ENCODE measurements around the gene STXBP6.

- TF ChIP-seq PPARA (CRISPR knock-in tag; IDR thresholded peaks at IDR 0.05; ENCODE audit: borderline replicate concordance) = no peak
- no peak for TF ChIP-seq ARNTL (CRISPR knock-in tag; IDR thresholded peaks at IDR 0.05; ENCODE audit: borderline replicate concordance, low read depth)
- no peak for TF ChIP-seq PATZ1 (CRISPR knock-in tag; IDR thresholded peaks at IDR 0.05; ENCODE audit: borderline replicate concordance)
- TF ChIP-seq CSRNP3 (CRISPR knock-in tag; IDR thresholded peaks at IDR 0.05) = no peak
- TF ChIP-seq TOX (CRISPR knock-in tag; IDR thresholded peaks at IDR 0.05; ENCODE audit: borderline replicate concordance) = no peak
- TF ChIP-seq SNAI2 (CRISPR knock-in tag; IDR thresholded peaks at IDR 0.05) = no peak
- no peak for TF ChIP-seq ISL1 (CRISPR knock-in tag; IDR thresholded peaks at IDR 0.05)
- no peak for TF ChIP-seq ZNF565 (CRISPR knock-in tag; conservative IDR thresholded peaks at IDR 0.05; ENCODE audit: low read depth)
- TF ChIP-seq ZFP3 (CRISPR knock-in tag; IDR thresholded peaks at IDR 0.05) = no peak
- TF ChIP-seq CSDC2 (CRISPR knock-in tag; IDR thresholded peaks at IDR 0.05) = no peak
- no peak for TF ChIP-seq RARB (CRISPR knock-in tag; IDR thresholded peaks at IDR 0.05)
- TF ChIP-seq CREB5 (CRISPR knock-in tag; IDR thresholded peaks at IDR 0.05; ENCODE audit: low read depth) = no peak
Measured at GRCh38 chr14:25055992-25056687, 6.2 kb upstream of the STXBP6 start.
